GM12872 (cell line): ENCODE data around the gene ASCC3.

ENCODE experiments used
- CTCF ChIP-seq: IDR thresholded peaks from 3 replicates; pipeline ENCODE4 v1.5.1; 2011; ENCODE audit warnings: low read depth, mild to moderate bottlenecking, low read length, moderate library complexity; ENCODE audit not compliant: insufficient read depth

The ASCC3 gene

GRCh38 chr6:100504786-100505737 lies 376.1 kb downstream of the ASCC3 start:
- no peak for TF ChIP-seq CTCF

GRCh38 chr6:100503043-100503705 lies 378.0 kb downstream of the ASCC3 start:
- no peak for TF ChIP-seq CTCF

GRCh38 chr6:100493206-100493888 lies 387.8 kb downstream of the ASCC3 start:
- no peak for TF ChIP-seq CTCF

DNA sequence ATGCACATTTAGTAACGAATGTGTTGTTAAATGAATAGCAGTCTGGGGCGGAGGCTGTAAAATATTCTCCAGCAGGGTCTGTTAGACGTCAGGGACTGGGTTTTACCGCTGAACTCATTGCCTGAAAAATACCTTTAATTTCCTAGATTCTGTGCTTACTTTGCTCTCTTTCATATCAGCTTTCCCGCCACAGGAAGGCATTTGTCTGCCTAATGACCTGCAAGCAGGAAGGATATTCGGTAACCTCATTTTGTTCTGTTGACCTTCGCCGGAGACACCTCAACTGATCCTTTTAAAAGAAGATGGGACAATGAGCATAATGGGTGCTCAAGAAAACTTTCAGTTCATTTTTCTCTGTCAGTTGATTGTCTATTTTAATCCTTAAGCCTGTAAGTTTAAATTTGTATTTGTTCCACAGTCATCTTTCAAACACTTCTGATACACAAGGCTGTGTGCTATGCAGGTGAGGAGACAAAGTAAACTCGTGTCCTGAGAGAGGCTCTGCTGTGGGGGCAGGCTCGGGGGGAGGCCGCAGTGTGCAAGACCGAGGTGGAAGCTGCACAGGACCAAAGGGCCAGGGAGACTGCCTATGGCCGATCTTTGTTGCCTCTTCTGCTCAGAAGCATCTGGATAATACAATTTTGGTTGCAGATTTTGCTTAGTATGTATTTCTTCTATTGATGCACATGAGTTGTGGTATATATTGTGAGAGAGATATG lies 389.0 kb downstream of the ASCC3 start:
- no peak for TF ChIP-seq CTCF

- no peak for TF ChIP-seq CTCF
These were observed 391.1 kb downstream of the ASCC3 start for GRCh38 chr6:100490065-100490464.

DNA sequence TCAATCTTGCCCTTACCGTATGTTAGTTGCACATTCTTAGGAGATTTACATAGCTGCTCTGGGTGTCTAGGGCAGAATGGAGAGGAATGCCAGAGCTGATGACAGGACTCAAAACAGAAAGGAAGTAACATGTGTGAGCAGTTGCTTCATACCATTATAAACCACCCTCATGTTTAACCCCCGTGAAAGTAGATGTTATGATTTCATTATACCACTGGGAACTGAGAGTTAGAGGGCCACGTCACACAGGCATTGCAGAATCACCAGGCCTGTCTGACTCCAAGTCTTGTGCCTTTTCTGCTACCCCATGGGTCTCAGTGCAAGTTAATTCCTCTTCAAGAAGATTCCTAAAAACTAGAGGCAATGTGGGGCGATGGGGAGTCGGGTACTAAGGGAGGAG lies 392.9 kb downstream of the ASCC3 start:
- no peak for TF ChIP-seq CTCF

DNA sequence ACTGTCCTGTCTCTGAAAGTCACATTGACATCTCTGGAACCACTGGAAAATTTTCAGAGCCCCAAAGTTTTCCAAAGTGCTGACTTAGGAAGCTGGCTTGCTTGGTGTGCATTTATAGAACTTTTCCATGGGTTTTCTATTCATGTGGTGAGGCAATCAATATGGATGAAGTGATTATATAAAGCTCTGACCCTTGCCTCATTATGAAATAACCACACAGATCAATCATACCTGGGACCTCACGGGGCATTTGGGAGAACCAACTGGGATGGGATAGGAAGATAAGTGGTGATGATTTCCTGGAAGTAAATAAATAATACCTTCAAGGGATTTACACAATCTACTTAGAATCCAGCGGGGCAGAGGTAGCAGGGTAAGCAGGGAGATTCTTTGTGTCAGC lies 393.5 kb downstream of the ASCC3 start:
- TF ChIP-seq CTCF = no peak
